Measurements from ENCODE around the gene RPS6KA4.

The RPS6KA4 gene

GRCh38 chr11:64327375-64327774, 31.6 kb upstream of the RPS6KA4 start:
- no peak for DNase-seq (ENCODE audit: low spot score)

DNA sequence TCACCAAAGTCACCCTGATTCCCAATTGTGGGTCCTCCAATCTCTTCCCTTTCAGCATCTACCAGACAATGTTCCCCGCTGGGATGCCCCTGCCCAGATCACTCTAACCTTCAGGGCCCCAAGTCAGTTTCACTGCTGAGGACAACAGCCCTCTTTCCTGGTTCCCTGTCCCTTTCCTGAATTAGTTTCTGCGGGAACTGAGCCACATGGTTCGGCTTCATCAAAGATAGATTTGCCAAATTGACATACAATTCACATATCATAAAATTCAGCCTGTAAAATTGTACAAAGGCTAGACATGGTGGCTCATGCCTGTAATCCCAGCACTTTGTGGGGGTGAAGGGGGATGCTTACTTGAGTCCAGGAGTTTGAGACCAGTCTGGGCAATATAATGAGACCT, 31.0 kb upstream of the RPS6KA4 start:
- no peak for DNase-seq (ENCODE audit: low spot score)

DNA sequence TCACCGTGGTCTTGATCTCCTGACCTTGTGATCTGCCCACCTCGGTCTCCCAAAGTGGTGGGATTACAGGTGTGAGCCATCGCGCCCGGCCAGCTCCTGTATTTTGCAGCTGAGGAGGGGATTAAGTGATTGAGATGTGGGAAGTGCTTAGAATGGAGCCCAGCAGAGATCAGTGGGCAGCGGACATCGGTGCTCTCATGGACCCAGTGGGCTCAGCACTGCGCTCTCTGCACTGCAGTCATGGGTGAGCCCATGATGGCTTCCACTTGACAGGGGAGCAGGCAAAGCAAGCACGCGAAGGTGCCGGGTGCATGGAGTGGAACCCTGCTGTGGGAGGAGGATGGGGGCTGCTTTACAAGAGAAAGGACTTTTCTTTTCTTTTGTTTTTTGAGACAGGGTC, 28.1 kb upstream of the RPS6KA4 start:
- no peak for DNase-seq (ENCODE audit: low spot score)

DNA sequence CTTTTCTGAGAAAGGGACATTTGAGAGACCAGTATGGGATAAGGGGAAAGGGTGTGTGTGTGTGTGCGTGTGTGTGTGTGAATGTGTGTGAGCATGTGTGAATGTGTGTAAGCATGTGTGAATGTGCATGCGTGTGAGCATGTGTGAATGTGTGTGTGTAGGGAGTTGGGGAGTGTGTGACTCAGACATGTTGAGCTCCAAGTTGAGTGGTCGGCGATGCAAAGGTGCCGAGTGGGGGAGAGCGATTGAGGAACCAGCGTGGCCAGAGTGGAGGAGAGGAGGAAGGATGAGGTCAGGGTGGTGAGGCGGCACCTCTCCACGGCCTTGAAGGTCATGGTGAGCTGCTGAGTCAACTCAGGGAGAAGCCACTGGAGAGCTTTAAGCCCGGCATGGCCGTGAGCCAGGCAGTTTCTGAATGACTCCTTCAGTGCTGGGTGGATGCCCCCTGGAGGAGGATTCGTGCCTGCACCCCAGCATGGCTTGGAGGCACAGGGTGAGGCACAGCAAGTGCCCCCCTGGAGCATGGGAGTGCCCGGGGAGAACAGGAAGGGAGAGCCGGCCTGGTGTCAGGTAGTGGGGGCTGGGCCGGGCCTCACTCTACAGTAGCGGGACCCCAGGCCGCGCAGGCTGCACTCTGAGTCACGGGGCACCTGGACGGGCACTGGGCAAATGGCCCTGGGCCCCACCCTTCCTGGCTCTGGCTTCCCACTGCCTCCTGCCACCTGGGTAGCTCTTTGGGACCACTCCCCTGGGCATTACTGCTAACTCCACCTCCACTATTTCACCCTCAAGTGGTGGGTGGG, 27.2 kb upstream of the RPS6KA4 start:
- DNase-seq (ENCODE audit: low spot score), result peak; percentile 74

DNA sequence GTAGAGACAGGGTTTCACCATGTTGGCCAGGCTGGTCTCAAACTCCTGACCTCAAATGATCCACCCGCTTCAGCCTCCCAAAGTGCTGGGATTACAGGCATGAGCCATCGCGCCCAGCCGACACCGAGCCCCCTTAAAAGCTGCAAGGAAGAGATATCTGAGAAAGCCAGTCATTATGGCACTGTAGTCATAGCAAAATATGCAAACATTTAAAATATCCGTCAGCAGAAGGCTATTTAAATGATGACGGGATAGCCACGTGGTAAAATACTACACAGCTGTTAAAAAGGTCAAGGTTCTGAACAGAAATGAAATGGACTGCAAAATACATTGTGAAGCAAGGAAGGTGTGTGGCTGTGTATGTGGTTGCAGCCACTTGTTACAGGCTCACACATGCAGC, 25.4 kb upstream of the RPS6KA4 start:
- no peak for DNase-seq (ENCODE audit: low spot score)

- DNase-seq (ENCODE audit: low spot score), result peak; percentile 70
Measured at GRCh38 chr11:64334764-64335735, 23.9 kb upstream of the RPS6KA4 start.

DNA sequence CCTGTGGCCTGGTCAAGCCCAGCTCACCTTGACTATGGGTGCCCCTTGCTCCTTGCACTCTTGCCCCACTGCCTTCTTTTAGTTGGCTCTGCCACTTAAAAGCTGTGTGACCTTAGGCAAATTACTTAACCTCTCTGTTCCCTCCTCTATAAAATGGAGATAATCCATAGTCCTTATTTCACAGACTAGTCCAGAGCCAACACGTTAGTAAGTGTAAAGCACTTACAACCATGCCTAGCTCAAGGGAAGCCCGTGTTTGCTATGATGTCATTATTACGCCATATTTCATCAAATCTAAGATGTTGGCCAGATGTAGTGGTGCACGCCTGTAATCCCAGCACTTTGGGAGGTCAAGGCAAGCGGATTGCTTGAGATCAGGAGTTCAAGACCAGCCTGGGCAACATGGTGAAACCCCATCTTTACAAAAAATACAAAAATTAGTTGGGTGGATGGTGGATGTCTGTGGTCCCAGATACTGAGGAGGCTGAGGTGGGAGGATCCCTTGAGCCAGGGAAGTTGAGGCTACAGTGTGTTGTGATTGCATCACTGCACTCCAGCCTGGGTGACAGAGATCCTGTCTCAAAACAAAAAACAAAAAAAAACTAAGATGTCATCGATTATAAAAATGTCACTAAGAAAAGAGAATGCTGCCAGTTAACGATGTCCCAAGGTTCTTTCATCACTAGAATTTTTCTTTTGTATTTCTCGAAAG, 21.3 kb upstream of the RPS6KA4 start:
- no peak for DNase-seq (ENCODE audit: low spot score)

DNA sequence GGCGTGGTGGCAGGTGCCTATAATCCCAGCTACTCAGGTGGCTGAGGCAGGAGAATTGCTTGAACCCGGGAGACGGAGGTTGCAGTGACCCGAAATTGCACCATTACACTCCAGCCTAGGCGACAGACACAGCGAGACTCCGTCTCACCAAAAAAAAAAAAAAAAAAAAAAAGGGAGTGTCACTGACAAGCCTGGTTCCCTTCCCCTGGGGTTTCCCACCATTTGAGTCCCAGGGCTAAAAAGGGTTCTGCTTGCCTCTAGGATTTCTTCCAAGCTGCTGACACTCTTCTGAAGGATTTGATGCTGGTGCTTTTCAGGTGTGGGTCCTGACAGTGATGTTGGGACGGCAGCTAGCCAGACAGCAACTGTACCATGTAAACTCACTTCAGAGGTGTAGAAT, 20.2 kb upstream of the RPS6KA4 start:
- DNase-seq (ENCODE audit: low spot score), result no peak

- no peak for DNase-seq (ENCODE audit: low spot score)
Measured at GRCh38 chr11:64339286-64339685, 19.7 kb upstream of the RPS6KA4 start.

- no peak for DNase-seq (ENCODE audit: low spot score)
Measured at GRCh38 chr11:64339754-64340408, 19.1 kb upstream of the RPS6KA4 start, which contains the start of gene CCDC88B. TSS of gene CCDC88B (plus strand) at chr11:64340204. CDS start at chr11:64340267, 63 bp downstream.

DNA sequence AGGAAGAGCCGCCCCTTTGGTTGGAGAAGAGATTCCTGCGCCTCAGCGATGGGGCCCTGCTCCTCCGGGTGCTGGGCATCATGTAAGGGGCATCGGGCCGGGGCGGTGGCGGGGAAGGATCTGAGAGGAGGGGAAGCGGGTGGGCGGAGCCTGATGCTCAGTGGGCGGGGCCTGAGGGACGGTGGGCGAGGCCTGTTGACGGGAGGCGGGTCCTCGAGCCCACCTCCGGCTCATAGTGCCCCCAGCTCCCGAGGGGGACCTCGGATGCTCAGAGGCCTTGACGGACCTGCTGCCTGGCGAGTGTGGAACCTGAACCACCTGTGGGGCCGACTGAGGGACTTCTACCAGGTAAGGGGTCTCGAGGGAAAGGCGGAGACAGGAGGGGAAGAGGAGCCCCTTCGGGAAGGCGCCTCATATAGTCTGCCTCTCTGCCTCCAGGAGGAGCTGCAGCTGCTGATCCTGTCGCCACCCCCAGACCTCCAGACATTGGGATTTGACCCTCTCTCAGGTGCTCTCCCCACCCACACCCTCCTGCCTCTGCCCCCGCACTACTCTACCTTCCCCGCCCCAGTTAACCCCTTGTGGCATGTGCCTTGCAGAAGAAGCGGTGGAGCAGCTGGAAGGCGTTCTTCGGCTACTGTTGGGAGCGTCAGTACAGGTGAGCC, 18.2 kb upstream of the RPS6KA4 start:
- peak; percentile 88 for DNase-seq (ENCODE audit: low spot score)

GRCh38 chr11:64341429-64341828, 17.5 kb upstream of the RPS6KA4 start:
- DNase-seq (ENCODE audit: low spot score), result no peak

GRCh38 chr11:64341851-64342791, 16.8 kb upstream of the RPS6KA4 start:
- DNase-seq (ENCODE audit: low spot score), result peak; percentile 96

GRCh38 chr11:64342869-64343745, 15.9 kb upstream of the RPS6KA4 start:
- DNase-seq (ENCODE audit: low spot score), result peak; percentile 83

GRCh38 chr11:64343767-64344559, 15.0 kb upstream of the RPS6KA4 start:
- no peak for DNase-seq (ENCODE audit: low spot score)

DNA sequence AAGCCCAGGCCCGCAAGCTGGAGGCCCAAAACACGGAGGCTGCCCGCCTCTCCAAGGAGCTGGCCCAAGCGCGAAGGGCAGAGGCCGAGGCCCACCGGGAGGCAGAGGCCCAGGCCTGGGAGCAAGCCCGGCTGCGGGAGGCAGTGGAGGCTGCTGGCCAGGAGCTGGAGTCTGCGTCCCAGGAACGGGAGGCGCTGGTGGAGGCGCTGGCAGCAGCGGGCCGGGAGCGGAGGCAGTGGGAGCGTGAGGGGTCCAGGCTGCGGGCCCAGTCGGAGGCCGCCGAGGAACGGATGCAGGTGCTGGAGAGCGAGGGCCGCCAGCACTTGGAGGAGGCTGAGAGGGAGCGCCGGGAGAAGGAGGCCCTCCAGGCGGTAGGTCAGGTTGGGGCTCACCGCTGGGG, 14.2 kb upstream of the RPS6KA4 start:
- no peak for DNase-seq (ENCODE audit: low spot score)

GRCh38 chr11:64347193-64347867, 11.6 kb upstream of the RPS6KA4 start:
- DNase-seq (ENCODE audit: low spot score), result no peak
